HepG2 (cell line): Measurements from ENCODE around the gene UBE2D3. TPM values are rescaled to one million over a fixed set of nuclear protein-coding genes. Genes with fewer than 3 reads are reported as not detected.
A peak's percentile ranks its signal among the peaks of the same experiment; 100 is the strongest.

Experiments
- ARID2 ChIP-seq: sonication (generic); formaldehyde crosslinking; IDR thresholded peaks from 2 replicates; pipeline ENCODE4 v1.8.1; 2022; ENCODE audit warnings: mild to moderate bottlenecking, missing genetic modification reagents, borderline replicate concordance
- KDM4B ChIP-seq: sonication (generic); formaldehyde crosslinking; IDR thresholded peaks from 2 replicates; pipeline ENCODE4 v1.4.0; 2020; ENCODE audit warnings: missing genetic modification reagents
- KMT2B ChIP-seq: IDR thresholded peaks from 2 replicates; pipeline ENCODE4 v1.6.1; 2016; ENCODE audit warnings: missing genetic modification reagents, missing compliant biosample characterization
- MYC ChIP-seq: sonication (generic); formaldehyde crosslinking; IDR thresholded peaks from 2 replicates; pipeline ENCODE4 v1.9.0; 2021; ENCODE audit warnings: missing genetic modification reagents, borderline replicate concordance
- NCOA5 ChIP-seq: sonication (generic); formaldehyde crosslinking; IDR thresholded peaks from 2 replicates; pipeline ENCODE4 v1.4.0; 2020; ENCODE audit warnings: missing genetic modification reagents
- NFKBIZ ChIP-seq: IDR thresholded peaks from 2 replicates; pipeline ENCODE4 v1.6.1; 2018; ENCODE audit warnings: missing genetic modification reagents, missing compliant biosample characterization
- NR2F6 ChIP-seq, 2 experiments: IDR thresholded peaks; 2 replicates each; pipeline ENCODE4 v1.6.1; 2016; ENCODE audit warnings: antibody characterized with exemption in 1 of 2, mild to moderate bottlenecking in 1 of 2
- SALL2 ChIP-seq: sonication (generic); formaldehyde crosslinking; IDR thresholded peaks from 2 replicates; pipeline ENCODE4 v1.8.1; 2023; ENCODE audit warnings: mild to moderate bottlenecking, missing genetic modification reagents, inconsistent platforms
- SP2 ChIP-seq: sonication (generic); formaldehyde crosslinking; IDR thresholded peaks from 2 replicates; pipeline ENCODE4 v1.5.1; 2020; ENCODE audit warnings: mild to moderate bottlenecking, missing genetic modification reagents
- ZMYM2 ChIP-seq: sonication (generic); formaldehyde crosslinking; IDR thresholded peaks from 2 replicates; pipeline ENCODE4 v1.8.0; 2022; ENCODE audit warnings: mild to moderate bottlenecking, missing genetic modification reagents
- ZNF253 ChIP-seq: sonication (generic); formaldehyde crosslinking; IDR thresholded peaks from 2 replicates; pipeline ENCODE4 v1.8.0; 2022; ENCODE audit warnings: mild to moderate bottlenecking, missing genetic modification reagents, borderline replicate concordance
- ZNF468 ChIP-seq: sonication (generic); formaldehyde crosslinking; IDR thresholded peaks from 2 replicates; pipeline ENCODE4 v1.8.0; 2022; ENCODE audit warnings: mild to moderate bottlenecking, moderate library complexity, missing genetic modification reagents
- ZNF614 ChIP-seq: IDR thresholded peaks from 2 replicates; pipeline ENCODE4 v1.6.1; 2018; ENCODE audit warnings: missing biosample characterization, missing genetic modification reagents, inconsistent platforms, borderline replicate concordance
- polyA plus RNA-seq, 8 experiments: library from polyadenylated mRNA; depleted of rRNA in 3 of 8; stranded (reverse) in 7 of 8; unstranded in 1 of 8; fragments of >200 nt; fragmentation: Illumina TruSeq in 4 of 8; extraction: Trizol in 4 of 8; gene quantifications; 2 replicates each; pipeline versions ENCODE4 v1.2.1 to v1.2.3, GENCODE V29; 2011 to 2016; ENCODE audit warnings: low read depth in 4 of 8, missing spikeins in 1 of 8, mixed read lengths in 1 of 8; ENCODE audit not compliant: insufficient read depth in 1 of 8
- total RNA-seq, 5 experiments: library from RNA; depleted of rRNA; stranded (reverse); fragments of >200 nt; fragmentation: Illumina TruSeq; extraction: Trizol; gene quantifications; 2 replicates each; pipeline ENCODE4 v1.2.3, GENCODE V29; 2016; ENCODE audit warnings: low read depth in 1 of 5
- TF ChIP-seq, protein P1 (sequence below): sonication (generic); formaldehyde crosslinking; IDR thresholded peaks from 2 replicates; pipeline ENCODE4 v1.4.0; 2020; ENCODE audit warnings: missing genetic modification reagents, mild to moderate bottlenecking, borderline replicate concordance
- TF ChIP-seq, protein P2 (sequence below): sonication (generic); formaldehyde crosslinking; IDR thresholded peaks from 2 replicates; pipeline ENCODE4 v1.8.0; 2022; ENCODE audit warnings: low read depth, missing genetic modification reagents
- TF ChIP-seq, protein P3 (sequence below): sonication (generic); formaldehyde crosslinking; IDR thresholded peaks from 2 replicates; pipeline ENCODE4 v1.4.0; 2020; ENCODE audit warnings: missing genetic modification reagents
- TF ChIP-seq, protein P4 (sequence below): sonication (generic); formaldehyde crosslinking; IDR thresholded peaks from 2 replicates; pipeline ENCODE4 v1.8.0; 2022; ENCODE audit warnings: missing genetic modification reagents, mild to moderate bottlenecking, borderline replicate concordance
- TF ChIP-seq, protein P5 (sequence below): IDR thresholded peaks from 2 replicates; pipeline ENCODE4 v1.6.1; 2012; ENCODE audit warnings: low read depth, low read length, improper control_type of control experiment
- TF ChIP-seq, protein P6 (sequence below): sonication (generic); formaldehyde crosslinking; IDR thresholded peaks from 2 replicates; pipeline ENCODE4 v1.5.0; 2020; ENCODE audit warnings: missing genetic modification reagents, mild to moderate bottlenecking, borderline replicate concordance

UBE2D3 gene
- total and polyA plus RNA-seq, 2 of the 13 experiments (the other 11 are each of a cell fraction or from before 2014, with no cell fraction given): 224 to 293 TPM

DNA sequence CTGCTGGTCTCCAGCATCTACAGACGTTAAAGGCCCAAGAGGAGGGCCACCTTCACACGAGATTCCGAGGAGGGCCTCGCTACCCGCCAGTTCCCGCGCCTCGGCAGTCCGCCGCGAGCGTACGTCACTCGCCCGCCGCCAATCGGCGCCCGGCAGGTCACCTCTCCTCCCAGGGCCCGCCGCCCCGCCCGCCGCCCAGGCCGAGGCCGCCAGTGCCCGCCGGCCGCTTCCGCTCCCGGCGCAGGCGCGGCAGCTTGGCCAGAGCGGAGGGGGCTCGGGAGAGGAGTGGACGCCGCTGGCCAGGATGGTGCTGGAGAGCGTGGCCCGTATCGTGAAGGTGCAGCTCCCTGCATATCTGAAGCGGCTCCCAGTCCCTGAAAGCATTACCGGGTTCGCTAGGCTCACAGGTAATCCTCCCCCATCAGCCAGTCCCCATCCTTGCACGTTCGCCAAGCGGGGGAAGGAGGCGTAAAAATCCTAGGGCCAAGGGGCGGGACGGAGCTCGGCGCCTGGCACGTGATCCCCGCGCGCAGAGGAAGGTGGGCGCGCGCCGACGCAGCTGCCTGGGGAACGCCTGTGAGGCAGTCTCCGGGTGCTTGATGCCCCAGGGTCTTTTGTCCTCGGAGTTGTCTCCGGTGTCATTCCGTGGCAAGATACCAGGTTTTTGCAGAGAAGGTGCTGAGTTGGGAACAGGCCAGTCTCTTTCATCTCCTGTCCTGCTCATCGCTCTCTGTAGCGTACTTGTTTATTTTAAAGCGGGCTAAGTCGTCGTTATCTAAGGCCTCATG lies 41.6 kb upstream of the UBE2D3 start, which contains the start of gene CISD2 (continued):
- TF ChIP-seq, protein P1, sequence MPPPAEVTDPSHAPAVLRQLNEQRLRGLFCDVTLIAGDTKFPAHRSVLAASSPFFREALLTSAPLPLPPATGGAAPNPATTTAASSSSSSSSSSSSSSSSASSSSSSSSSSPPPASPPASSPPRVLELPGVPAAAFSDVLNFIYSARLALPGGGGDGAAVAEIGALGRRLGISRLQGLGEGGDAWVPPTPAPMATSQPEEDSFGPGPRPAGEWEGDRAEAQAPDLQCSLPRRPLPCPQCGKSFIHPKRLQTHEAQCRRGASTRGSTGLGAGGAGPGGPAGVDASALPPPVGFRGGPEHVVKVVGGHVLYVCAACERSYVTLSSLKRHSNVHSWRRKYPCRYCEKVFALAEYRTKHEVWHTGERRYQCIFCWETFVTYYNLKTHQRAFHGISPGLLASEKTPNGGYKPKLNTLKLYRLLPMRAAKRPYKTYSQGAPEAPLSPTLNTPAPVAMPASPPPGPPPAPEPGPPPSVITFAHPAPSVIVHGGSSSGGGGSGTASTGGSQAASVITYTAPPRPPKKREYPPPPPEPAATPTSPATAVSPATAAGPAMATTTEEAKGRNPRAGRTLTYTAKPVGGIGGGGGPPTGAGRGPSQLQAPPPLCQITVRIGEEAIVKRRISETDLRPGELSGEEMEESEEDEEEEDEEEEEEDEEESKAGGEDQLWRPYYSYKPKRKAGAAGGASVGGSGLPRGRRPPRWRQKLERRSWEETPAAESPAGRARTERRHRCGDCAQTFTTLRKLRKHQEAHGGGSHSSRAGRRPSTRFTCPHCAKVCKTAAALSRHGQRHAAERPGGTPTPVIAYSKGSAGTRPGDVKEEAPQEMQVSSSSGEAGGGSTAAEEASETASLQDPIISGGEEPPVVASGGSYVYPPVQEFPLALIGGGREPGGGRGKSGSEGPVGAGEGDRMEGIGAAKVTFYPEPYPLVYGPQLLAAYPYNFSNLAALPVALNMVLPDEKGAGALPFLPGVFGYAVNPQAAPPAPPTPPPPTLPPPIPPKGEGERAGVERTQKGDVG (CRISPR knock-in tag): peak; percentile 81; the same call in 1 of the 2 replicates
- TF ChIP-seq MYC (CRISPR knock-in tag): peak; percentile 81; the same call in 1 of the 2 replicates
- TF ChIP-seq ZMYM2 (CRISPR knock-in tag): 0 out of 2 replicates have a peak, but pooled peaks have one; percentile 14
- TF ChIP-seq, protein P2, sequence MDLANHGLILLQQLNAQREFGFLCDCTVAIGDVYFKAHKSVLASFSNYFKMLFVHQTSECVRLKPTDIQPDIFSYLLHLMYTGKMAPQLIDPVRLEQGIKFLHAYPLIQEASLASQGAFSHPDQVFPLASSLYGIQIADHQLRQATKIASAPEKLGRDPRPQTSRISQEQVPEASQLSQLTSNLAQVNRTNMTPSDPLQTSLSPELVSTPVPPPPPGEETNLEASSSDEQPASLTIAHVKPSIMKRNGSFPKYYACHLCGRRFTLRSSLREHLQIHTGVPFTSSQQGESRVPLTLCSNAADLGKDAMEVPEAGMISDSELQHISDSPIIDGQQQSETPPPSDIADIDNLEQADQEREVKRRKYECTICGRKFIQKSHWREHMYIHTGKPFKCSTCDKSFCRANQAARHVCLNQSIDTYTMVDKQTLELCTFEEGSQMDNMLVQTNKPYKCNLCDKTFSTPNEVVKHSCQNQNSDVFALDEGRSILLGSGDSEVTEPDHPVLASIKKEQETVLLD: peak; percentile 80
- TF ChIP-seq ZNF614: peak; percentile 80; the same call in 1 of the 2 replicates
- peak; percentile 76; the same call in 1 of the 2 replicates for TF ChIP-seq NFKBIZ (CRISPR knock-in tag)
- TF ChIP-seq NCOA5 (CRISPR knock-in tag): no peak
- TF ChIP-seq, protein P3, sequence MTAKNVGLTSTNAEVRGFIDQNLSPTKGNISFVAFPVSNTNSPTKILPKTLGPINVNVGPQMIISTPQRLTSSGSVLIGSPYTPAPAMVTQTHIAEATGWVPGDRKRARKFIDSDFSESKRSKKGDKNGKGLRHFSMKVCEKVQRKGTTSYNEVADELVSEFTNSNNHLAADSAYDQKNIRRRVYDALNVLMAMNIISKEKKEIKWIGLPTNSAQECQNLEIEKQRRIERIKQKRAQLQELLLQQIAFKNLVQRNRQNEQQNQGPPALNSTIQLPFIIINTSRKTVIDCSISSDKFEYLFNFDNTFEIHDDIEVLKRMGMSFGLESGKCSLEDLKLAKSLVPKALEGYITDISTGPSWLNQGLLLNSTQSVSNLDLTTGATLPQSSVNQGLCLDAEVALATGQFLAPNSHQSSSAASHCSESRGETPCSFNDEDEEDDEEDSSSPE (CRISPR knock-in tag): peak; percentile 83
- TF ChIP-seq, protein P4, sequence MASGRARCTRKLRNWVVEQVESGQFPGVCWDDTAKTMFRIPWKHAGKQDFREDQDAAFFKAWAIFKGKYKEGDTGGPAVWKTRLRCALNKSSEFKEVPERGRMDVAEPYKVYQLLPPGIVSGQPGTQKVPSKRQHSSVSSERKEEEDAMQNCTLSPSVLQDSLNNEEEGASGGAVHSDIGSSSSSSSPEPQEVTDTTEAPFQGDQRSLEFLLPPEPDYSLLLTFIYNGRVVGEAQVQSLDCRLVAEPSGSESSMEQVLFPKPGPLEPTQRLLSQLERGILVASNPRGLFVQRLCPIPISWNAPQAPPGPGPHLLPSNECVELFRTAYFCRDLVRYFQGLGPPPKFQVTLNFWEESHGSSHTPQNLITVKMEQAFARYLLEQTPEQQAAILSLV (CRISPR knock-in tag): peak; percentile 92; the same call in 1 of the 2 replicates
- TF ChIP-seq, protein P5, sequence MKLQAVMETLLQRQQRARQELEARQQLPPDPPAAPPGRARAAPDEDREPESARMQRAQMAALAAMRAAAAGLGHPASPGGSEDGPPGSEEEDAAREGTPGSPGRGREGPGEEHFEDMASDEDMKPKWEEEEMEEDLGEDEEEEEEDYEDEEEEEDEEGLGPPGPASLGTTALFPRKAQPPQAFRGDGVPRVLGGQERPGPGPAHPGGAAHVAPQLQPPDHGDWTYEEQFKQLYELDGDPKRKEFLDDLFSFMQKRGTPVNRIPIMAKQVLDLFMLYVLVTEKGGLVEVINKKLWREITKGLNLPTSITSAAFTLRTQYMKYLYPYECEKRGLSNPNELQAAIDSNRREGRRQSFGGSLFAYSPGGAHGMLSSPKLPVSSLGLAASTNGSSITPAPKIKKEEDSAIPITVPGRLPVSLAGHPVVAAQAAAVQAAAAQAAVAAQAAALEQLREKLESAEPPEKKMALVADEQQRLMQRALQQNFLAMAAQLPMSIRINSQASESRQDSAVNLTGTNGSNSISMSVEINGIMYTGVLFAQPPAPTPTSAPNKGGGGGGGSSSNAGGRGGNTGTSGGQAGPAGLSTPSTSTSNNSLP: no peak
- TF ChIP-seq SP2 (CRISPR knock-in tag): peak; percentile 41; the same call in 1 of the 2 replicates
- TF ChIP-seq ARID2 (CRISPR knock-in tag): peak; percentile 75; the same call in 1 of the 2 replicates
- TF ChIP-seq ZNF468 (CRISPR knock-in tag): no peak
- TF ChIP-seq KDM4B (CRISPR knock-in tag): peak; percentile 92
- TF ChIP-seq SALL2 (CRISPR knock-in tag): no peak
- TF ChIP-seq NR2F6 (IDR thresholded peaks at IDR 0.05): no peak
- peak; percentile 53; the same call in 1 of the 2 replicates for TF ChIP-seq NR2F6 (CRISPR knock-in tag; IDR thresholded peaks at IDR 0.05)
- TF ChIP-seq KMT2B: peak; percentile 97
- TF ChIP-seq, protein P6, sequence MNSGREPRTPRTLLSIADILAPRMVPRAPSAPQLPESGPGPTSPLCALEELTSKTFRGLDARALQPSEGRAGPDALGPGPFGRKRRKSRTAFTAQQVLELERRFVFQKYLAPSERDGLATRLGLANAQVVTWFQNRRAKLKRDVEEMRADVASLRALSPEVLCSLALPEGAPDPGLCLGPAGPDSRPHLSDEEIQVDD: peak; percentile 20; the same call in 1 of the 2 replicates
- TF ChIP-seq ZNF253: no peak; the same call in 1 of the 2 replicates
